Measurements from ENCODE around the gene GARNL3. TPM values are rescaled to one million over a fixed set of nuclear protein-coding genes. Genes with fewer than 3 reads are reported as not detected.
A peak's percentile ranks its signal among the peaks of the same experiment; 100 is the strongest.

The GARNL3 gene
- total RNA-seq, 2 donors from 2014 or later: 2.8 to 5.1 TPM

DNA sequence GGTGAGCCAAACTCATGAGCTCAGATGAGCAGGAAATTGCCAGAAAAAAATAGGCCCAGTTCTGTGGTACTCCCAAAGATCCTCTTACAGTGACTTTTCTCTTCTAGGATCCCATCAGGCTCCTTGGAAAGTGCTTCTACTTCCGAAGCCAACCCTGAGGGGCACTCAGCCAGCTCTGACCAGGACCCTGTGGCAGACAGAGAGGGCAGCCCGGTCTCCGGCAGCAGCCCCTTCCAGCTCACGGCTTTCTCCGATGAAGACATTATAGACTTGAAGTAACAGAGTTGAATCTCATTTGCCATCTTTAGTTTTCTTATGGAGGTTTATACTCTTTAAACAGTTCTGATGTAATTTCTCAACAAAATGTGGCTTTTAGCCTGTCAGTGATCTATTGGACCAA is 128.4 kb downstream of the GARNL3 start:
- no peaks in the 10 kb centered on the region for H3K36me3 Mint-ChIP-seq (ENCODE audit: low read depth)

GRCh38 chr9:127393645-127394044 is 129.1 kb downstream of the GARNL3 start:
- Mint-ChIP-seq H3K4me1 (peaks cover 7% of the 10 kb centered on the region), H3K27ac (no peak overlapping the region), H3K9me3 (no peaks in the 10 kb centered on the region), H3K4me3 (no peak overlapping the region), H3K27me3 (peaks cover 49% of the 10 kb centered on the region), H3K36me3 (ENCODE audit: low read depth) (no peaks in the 10 kb centered on the region)
- ATAC-seq (replicated peaks): no peak

More for the DNA sequence above, 128.4 kb downstream of the GARNL3 start:
- H3K4me3 Mint-ChIP-seq: no peak overlapping the region
- no peak for ATAC-seq (replicated peaks)
- peaks cover 43% of the 10 kb centered on the region for H3K27me3 Mint-ChIP-seq
- H3K9me3 Mint-ChIP-seq: no peaks in the 10 kb centered on the region
- H3K4me1 Mint-ChIP-seq: peaks cover 8% of the 10 kb centered on the region
- H3K27ac Mint-ChIP-seq: no peak overlapping the region

GRCh38 chr9:127395497-127396252 is 131.1 kb downstream of the GARNL3 start:
- H3K27ac Mint-ChIP-seq: no peak overlapping the region
- no peaks in the 10 kb centered on the region for H3K4me1 Mint-ChIP-seq
- H3K27me3 Mint-ChIP-seq: peaks cover 47% of the 10 kb centered on the region
- H3K36me3 Mint-ChIP-seq (ENCODE audit: low read depth): no peaks in the 10 kb centered on the region
- H3K9me3 Mint-ChIP-seq: no peaks in the 10 kb centered on the region
- H3K4me3 Mint-ChIP-seq: peak overlapping the region; percentile 60
- ATAC-seq (replicated peaks): no peak

- Mint-ChIP-seq H3K27me3 (peaks cover 48% of the 10 kb centered on the region), H3K27ac (no peak overlapping the region), H3K36me3 (ENCODE audit: low read depth) (no peaks in the 10 kb centered on the region), H3K4me3 (peak overlapping the region; percentile 60), H3K9me3 (no peaks in the 10 kb centered on the region), H3K4me1 (no peaks in the 10 kb centered on the region)
- no peak for ATAC-seq (replicated peaks)
Observed at GRCh38 chr9:127396253-127396807, 131.8 kb downstream of the GARNL3 start.

DNA sequence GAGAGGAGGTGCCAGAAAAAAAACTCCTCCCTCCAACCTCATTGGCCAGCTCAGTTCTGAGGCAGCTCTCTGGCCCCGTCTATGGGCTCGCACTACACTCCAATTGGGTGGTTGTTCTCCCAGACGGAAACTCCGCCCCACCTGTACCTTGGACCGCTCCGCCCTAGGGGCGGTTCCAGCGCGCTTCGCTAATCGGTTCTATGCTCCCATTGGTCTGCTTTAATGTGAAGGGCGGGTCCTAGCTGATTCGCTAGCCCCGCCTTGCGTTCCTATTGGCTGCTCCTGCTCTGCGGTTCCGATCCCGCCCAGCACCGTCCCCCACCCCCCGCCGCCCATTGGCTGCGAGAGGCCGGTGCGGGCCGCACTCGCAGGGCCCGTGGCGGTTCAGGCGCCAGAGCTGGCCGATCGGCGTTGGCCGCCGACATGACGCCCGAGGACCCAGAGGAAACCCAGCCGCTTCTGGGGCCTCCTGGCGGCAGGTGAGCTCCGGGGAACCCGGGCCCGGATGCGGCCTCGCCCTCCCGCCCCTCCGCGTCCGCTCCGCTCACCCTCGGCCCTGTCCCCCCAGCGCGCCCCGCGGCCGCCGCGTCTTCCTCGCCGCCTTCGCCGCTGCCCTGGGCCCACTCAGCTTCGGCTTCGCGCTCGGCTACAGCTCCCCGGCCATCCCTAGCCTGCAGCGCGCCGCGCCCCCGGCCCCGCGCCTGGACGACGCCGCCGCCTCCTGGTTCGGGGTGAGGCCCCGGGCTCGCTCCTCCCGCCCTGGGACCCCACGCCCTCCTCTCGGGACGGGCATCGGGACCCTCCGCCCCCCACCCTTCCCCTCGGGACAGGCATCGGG is 132.5 kb downstream of the GARNL3 start, which contains the start of gene SLC2A8:
TSS of gene SLC2A8 (plus strand) at position 362 of the 838 bp plus-strand sequence. CDS start at position 424, 62 bp downstream.
- no peaks in the 10 kb centered on the region for H3K36me3 Mint-ChIP-seq (ENCODE audit: low read depth)
- no peak within 1 kb of the TSS for H3K27ac Mint-ChIP-seq
- H3K9me3 Mint-ChIP-seq: no peaks in the 10 kb centered on the region
- no peaks in the 10 kb centered on the region for H3K4me1 Mint-ChIP-seq
- ATAC-seq (replicated peaks): peak; percentile 96
- peak within 1 kb of the TSS; percentile 72 for H3K4me3 Mint-ChIP-seq
- H3K27me3 Mint-ChIP-seq: peaks cover 49% of the 10 kb centered on the region

DNA sequence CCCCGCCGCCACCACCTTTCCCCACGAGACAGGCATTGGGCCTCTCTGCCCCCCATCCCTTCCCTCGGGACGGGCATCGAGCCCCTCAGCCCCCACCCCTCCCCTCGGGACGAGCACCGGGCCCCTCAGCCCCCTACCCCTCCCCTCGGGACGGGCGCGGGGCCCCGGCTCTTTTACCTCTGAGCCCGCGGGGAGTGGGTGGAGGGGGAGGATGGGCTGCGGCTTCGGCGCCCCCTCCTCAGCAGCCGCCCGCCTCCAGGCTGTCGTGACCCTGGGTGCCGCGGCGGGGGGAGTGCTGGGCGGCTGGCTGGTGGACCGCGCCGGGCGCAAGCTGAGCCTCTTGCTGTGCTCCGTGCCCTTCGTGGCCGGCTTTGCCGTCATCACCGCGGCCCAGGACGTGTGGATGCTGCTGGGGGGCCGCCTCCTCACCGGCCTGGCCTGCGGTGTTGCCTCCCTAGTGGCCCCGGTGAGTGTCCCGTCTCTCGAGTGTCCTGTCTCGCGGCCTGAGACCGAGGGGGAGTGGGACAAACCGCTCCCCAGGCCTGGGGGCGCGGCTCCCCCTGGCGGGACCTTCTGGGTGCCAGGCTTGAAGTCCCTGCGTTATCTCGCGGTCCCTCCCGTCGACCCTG is 133.2 kb downstream of the GARNL3 start:
- Mint-ChIP-seq H3K27ac (no peak overlapping the region), H3K4me3 (peak overlapping the region; percentile 72), H3K4me1 (no peaks in the 10 kb centered on the region), H3K36me3 (ENCODE audit: low read depth) (no peaks in the 10 kb centered on the region), H3K9me3 (no peaks in the 10 kb centered on the region), H3K27me3 (peaks cover 43% of the 10 kb centered on the region)
- ATAC-seq (replicated peaks): no peak

GRCh38 chr9:127398275-127398647 is 133.7 kb downstream of the GARNL3 start:
- H3K36me3 Mint-ChIP-seq (ENCODE audit: low read depth): no peaks in the 10 kb centered on the region
- no peaks in the 10 kb centered on the region for H3K4me1 Mint-ChIP-seq
- peak overlapping the region; percentile 72 for H3K4me3 Mint-ChIP-seq
- H3K27ac Mint-ChIP-seq: peak overlapping the region; percentile 23
- no peaks in the 10 kb centered on the region for H3K9me3 Mint-ChIP-seq
- peaks cover 38% of the 10 kb centered on the region for H3K27me3 Mint-ChIP-seq
- no peak for ATAC-seq (replicated peaks)

- H3K27me3 Mint-ChIP-seq: peaks cover 35% of the 10 kb centered on the region
- ATAC-seq (replicated peaks): no peak
- H3K9me3 Mint-ChIP-seq: no peaks in the 10 kb centered on the region
- H3K4me3 Mint-ChIP-seq: peak overlapping the region; percentile 72
- H3K36me3 Mint-ChIP-seq (ENCODE audit: low read depth): no peaks in the 10 kb centered on the region
- peak overlapping the region; percentile 23 for H3K27ac Mint-ChIP-seq
- no peaks in the 10 kb centered on the region for H3K4me1 Mint-ChIP-seq
Observed at GRCh38 chr9:127398715-127399400, 134.3 kb downstream of the GARNL3 start.

- H3K36me3 Mint-ChIP-seq (ENCODE audit: low read depth): no peaks in the 10 kb centered on the region
- H3K27me3 Mint-ChIP-seq: peaks cover 33% of the 10 kb centered on the region
- no peaks in the 10 kb centered on the region for H3K4me1 Mint-ChIP-seq
- no peak overlapping the region for H3K4me3 Mint-ChIP-seq
- H3K9me3 Mint-ChIP-seq: no peaks in the 10 kb centered on the region
- no peak overlapping the region for H3K27ac Mint-ChIP-seq
- no peak for ATAC-seq (replicated peaks)
Observed at GRCh38 chr9:127399736-127400269, 135.2 kb downstream of the GARNL3 start.

- H3K4me3 Mint-ChIP-seq: no peak overlapping the region
- H3K4me1 Mint-ChIP-seq: no peaks in the 10 kb centered on the region
- H3K36me3 Mint-ChIP-seq (ENCODE audit: low read depth): no peaks in the 10 kb centered on the region
- H3K27ac Mint-ChIP-seq: no peak overlapping the region
- peaks cover 23% of the 10 kb centered on the region for H3K27me3 Mint-ChIP-seq
- H3K9me3 Mint-ChIP-seq: no peaks in the 10 kb centered on the region
- no peak for ATAC-seq (replicated peaks)
Observed at GRCh38 chr9:127402401-127403090, 138.0 kb downstream of the GARNL3 start.

GRCh38 chr9:127403507-127404192 is 139.1 kb downstream of the GARNL3 start:
- Mint-ChIP-seq H3K36me3 (ENCODE audit: low read depth) (no peaks in the 10 kb centered on the region), H3K9me3 (no peaks in the 10 kb centered on the region), H3K4me1 (no peaks in the 10 kb centered on the region), H3K27ac (no peak overlapping the region), H3K27me3 (peaks cover 17% of the 10 kb centered on the region), H3K4me3 (no peak overlapping the region)
- no peak for ATAC-seq (replicated peaks)

GRCh38 chr9:127404631-127405030 is 140.1 kb downstream of the GARNL3 start:
- H3K4me1 Mint-ChIP-seq: no peaks in the 10 kb centered on the region
- ATAC-seq (replicated peaks): no peak
- no peak overlapping the region for H3K27ac Mint-ChIP-seq
- no peak overlapping the region for H3K4me3 Mint-ChIP-seq
- peaks cover 12% of the 10 kb centered on the region for H3K27me3 Mint-ChIP-seq
- H3K9me3 Mint-ChIP-seq: no peaks in the 10 kb centered on the region
- H3K36me3 Mint-ChIP-seq (ENCODE audit: low read depth): no peaks in the 10 kb centered on the region
